HG03039 (cell line): ENCODE measurements around the gene ULK4.
"Not testable (repeated sequence)": the region's sequence is repeated elsewhere in the genome, so short reads cannot be mapped to it uniquely, and the experiment has no call there.

Experiments used
- ATAC-seq: cut with Tn5 transposase; IDR thresholded peaks from one replicate; pipeline ENCODE4 v1.9.1; 2021; ENCODE audit warnings: mild to moderate bottlenecking, moderate library complexity; ENCODE audit not compliant: unreplicated experiment

Gene ULK4

GRCh38 chr3:41450416-41451231, 511.3 kb downstream of the ULK4 start:
- ATAC-seq: no peak

GRCh38 chr3:41448396-41448795, 513.5 kb downstream of the ULK4 start:
- ATAC-seq: no peak

- no peak for ATAC-seq
Measured at GRCh38 chr3:41447701-41448100, 514.2 kb downstream of the ULK4 start.

GRCh38 chr3:41446316-41446715, 515.6 kb downstream of the ULK4 start:
- ATAC-seq: not testable (repeated sequence)

- ATAC-seq: no peak
Measured at GRCh38 chr3:41441568-41441967, 520.3 kb downstream of the ULK4 start.

- no peak for ATAC-seq
Measured at GRCh38 chr3:41441139-41441538, 520.8 kb downstream of the ULK4 start.

- no peak for ATAC-seq
Measured at GRCh38 chr3:41436983-41437382, 524.9 kb downstream of the ULK4 start.

GRCh38 chr3:41434781-41435180, 527.1 kb downstream of the ULK4 start:
- ATAC-seq: no peak

GRCh38 chr3:41431386-41431785, 530.5 kb downstream of the ULK4 start:
- ATAC-seq: no peak

- no peak for ATAC-seq
Measured at GRCh38 chr3:41430886-41431285, 531.0 kb downstream of the ULK4 start.

- ATAC-seq: no peak
Measured at GRCh38 chr3:41430391-41430790, 531.5 kb downstream of the ULK4 start.

GRCh38 chr3:41426485-41426884, 535.4 kb downstream of the ULK4 start:
- ATAC-seq: no peak

- ATAC-seq: no peak
Measured at GRCh38 chr3:41424543-41425300, 537.2 kb downstream of the ULK4 start.

- no peak for ATAC-seq
Measured at GRCh38 chr3:41419809-41420208, 542.1 kb downstream of the ULK4 start.

GRCh38 chr3:41418961-41419691, 542.8 kb downstream of the ULK4 start:
- no peak for ATAC-seq

- no peak for ATAC-seq
Measured at GRCh38 chr3:41417574-41417973, 544.3 kb downstream of the ULK4 start.

GRCh38 chr3:41411065-41411464, 550.8 kb downstream of the ULK4 start:
- no peak for ATAC-seq

- no peak for ATAC-seq
Measured at GRCh38 chr3:41405466-41405865, 556.4 kb downstream of the ULK4 start.

GRCh38 chr3:41404582-41404981, 557.3 kb downstream of the ULK4 start:
- no peak for ATAC-seq

- ATAC-seq: no peak
Measured at GRCh38 chr3:41394896-41395295, 567.0 kb downstream of the ULK4 start.

GRCh38 chr3:41370765-41371535, 591.0 kb downstream of the ULK4 start:
- not testable (repeated sequence) for ATAC-seq
